GM12872 (cell line): ENCODE data around the gene MACROD2.

Source experiments
- TF ChIP-seq, protein P1 (sequence below): IDR thresholded peaks from 3 replicates; pipeline ENCODE4 v1.5.1; 2011; ENCODE audit warnings: low read depth, mild to moderate bottlenecking, low read length, moderate library complexity; ENCODE audit not compliant: insufficient read depth

Gene MACROD2

DNA sequence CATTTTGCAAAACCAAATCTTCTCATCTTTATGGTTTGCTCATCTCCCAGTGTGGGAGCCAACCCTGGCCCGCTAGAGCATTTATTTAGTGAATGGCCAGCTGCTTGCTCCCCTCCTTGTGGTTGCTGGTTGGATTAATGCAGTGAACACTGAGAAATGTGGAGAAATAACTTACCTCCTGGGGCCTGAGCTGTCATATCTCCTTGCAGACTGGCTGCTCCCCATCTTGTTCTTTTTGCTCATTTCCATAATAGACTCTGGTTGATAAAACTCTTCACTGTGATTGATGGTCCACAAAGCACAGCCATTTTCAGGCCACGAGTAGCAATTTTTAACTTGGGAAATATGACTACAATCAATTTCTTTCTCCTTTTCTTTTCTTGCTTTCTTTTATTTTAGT is 1420.6 kb downstream of the MACROD2 start:
- TF ChIP-seq, protein P1, sequence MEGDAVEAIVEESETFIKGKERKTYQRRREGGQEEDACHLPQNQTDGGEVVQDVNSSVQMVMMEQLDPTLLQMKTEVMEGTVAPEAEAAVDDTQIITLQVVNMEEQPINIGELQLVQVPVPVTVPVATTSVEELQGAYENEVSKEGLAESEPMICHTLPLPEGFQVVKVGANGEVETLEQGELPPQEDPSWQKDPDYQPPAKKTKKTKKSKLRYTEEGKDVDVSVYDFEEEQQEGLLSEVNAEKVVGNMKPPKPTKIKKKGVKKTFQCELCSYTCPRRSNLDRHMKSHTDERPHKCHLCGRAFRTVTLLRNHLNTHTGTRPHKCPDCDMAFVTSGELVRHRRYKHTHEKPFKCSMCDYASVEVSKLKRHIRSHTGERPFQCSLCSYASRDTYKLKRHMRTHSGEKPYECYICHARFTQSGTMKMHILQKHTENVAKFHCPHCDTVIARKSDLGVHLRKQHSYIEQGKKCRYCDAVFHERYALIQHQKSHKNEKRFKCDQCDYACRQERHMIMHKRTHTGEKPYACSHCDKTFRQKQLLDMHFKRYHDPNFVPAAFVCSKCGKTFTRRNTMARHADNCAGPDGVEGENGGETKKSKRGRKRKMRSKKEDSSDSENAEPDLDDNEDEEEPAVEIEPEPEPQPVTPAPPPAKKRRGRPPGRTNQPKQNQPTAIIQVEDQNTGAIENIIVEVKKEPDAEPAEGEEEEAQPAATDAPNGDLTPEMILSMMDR: no peak

DNA sequence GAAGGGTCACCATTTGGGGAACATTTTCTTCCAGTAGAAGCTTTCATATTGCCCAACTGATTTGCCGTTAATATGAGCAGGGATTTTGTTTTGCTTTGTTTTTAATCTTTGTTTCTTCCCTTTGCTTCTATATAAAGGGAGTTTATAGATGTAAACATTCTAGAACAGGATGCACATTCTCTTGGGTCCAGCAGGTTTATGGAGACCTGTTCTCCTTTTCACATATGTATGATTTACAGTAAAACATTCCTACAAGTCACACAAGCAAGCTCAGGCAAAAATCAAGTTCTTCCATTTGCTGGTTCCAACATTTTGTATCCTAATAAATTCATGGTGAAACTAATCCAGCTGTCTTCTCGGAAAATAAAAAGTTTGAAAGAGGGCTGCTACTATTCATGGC is 1424.5 kb downstream of the MACROD2 start:
- TF ChIP-seq, protein P1: no peak

DNA sequence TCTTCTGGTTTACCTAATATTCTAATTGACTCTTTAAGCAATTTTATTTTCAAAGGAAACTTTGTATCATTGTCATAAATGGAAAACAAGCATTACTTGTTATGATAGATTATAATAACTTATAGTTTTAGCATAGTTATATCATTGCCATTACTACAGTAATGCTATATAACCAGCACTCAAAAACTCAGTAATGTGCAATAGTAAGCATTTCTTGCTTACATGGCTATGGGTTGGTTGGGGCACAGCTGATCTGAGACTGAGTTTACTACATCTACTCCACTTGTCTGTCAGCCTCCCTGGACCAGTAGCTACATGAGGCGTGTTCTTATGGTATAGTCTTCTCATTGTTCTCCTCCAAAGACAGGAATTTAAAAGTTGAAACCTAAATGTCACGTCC is 1427.7 kb downstream of the MACROD2 start:
- TF ChIP-seq, protein P1: no peak

DNA sequence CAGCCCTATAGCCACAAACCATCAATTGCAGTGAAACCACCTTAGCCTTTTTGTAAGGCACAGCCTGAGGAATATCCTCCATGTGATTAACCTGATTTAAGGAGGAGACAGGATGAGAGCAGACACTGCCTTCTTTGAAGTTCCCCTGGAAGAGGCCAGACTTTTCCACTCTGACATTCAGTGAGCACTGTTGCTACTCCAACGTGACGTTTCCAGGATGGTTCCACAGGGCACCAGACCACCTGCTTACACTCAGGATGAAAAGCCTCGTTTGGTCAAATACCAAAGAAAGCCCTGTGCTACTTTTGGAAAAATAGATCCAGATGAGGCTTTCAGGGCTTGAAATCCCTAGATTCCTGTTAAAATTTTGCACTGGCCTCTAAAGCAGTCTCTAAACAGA is 1444.2 kb downstream of the MACROD2 start:
- TF ChIP-seq, protein P1: no peak

DNA sequence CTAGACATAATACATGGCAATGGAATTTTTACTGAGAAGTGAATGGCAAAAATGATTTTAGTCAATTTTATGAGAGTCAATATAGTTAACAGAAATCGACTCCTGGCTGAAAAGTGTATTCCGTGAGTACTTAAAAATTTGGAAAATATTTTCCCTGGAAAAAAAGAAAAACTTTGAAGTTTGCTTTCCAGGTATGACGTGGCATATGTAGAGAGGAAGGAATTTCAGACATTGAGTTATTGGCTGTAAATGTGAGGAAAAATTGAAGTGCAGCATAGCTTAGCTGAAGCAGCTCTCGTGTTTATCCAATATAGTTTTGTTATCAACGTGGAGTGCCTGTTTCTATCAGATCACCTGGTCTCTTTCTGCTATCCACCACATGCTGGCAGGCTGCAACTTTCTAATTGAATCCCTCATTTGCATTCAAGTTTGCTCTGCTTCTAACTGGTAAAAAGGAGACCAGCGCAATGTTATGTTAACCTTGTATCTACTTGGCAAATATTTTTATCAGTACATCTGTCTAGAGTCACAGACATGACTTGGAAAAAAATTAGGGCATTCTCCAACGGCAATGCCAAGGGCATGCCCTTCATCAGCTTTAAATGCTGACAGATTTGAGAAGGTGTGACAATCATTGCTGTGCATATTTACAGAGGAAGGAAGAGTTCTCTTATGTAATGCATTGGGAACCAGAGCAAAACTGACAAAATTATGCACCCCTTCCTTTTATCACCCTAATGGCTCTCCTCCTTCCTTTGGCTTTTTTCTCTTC is 1444.9 kb downstream of the MACROD2 start:
- TF ChIP-seq, protein P1: no peak

DNA sequence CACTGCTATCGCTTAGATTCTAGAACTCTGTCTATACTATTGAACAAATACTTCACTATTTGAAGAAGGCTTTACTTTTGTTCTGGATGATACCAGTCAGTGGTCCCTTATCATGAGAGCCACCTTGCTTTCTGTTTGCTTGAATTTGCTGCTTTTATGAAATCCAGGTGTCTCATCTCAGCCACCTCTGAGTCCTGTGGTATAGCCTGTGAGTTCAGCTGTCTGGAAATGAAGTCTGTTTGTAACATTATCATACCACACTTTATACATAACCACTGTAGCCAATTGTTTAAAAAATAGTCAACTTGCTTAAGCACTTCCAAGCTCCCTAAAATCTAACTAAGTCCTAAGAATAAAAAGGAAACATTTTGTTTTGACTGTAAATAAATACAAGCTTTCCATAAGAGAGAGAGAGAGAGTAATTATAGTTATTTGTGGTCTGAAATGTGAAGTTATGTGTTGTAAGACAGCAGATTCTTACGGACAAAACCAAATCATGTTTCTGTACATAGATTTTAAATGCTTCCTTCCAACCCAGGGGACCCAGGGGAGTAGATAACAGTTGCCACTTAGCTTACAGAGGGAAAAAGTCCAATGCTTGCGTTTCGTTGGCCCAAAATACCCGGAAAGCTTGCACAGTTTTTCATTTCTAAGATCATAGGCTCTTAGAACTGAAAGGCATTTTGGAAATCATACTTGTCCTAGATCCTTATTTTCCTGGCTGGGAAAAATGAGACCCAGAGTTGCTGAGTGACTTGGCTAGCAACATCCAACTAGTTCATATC is 1449.9 kb downstream of the MACROD2 start:
- TF ChIP-seq, protein P1: no peak

DNA sequence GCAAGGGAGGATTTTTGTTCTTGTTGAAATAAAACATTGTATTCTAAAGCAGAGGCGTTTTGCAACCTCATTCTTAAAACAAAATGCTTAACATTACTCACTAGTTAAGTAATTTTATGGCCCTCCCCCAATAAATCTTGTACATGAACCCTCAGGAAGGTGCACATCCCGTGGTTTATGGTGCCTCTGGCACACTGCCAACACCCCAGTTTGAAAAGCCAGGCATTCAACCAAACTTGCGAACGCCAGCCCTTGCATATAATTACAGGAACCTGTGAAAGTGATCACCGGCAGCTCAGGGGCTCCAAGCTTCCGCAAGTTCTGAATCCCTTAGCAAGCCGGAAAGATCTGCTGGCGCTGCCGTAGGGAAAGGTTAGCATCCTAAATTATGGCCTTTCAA is 1451.1 kb downstream of the MACROD2 start:
- TF ChIP-seq, protein P1: no peak
